ENCODE measurements around the gene FOSB. TPM values are rescaled to one million over a fixed set of nuclear protein-coding genes. Genes with fewer than 3 reads are reported as not detected.

Gene FOSB
- total RNA-seq, 2 donors from 2014 or later, result 2.5 to 6.4 TPM

DNA sequence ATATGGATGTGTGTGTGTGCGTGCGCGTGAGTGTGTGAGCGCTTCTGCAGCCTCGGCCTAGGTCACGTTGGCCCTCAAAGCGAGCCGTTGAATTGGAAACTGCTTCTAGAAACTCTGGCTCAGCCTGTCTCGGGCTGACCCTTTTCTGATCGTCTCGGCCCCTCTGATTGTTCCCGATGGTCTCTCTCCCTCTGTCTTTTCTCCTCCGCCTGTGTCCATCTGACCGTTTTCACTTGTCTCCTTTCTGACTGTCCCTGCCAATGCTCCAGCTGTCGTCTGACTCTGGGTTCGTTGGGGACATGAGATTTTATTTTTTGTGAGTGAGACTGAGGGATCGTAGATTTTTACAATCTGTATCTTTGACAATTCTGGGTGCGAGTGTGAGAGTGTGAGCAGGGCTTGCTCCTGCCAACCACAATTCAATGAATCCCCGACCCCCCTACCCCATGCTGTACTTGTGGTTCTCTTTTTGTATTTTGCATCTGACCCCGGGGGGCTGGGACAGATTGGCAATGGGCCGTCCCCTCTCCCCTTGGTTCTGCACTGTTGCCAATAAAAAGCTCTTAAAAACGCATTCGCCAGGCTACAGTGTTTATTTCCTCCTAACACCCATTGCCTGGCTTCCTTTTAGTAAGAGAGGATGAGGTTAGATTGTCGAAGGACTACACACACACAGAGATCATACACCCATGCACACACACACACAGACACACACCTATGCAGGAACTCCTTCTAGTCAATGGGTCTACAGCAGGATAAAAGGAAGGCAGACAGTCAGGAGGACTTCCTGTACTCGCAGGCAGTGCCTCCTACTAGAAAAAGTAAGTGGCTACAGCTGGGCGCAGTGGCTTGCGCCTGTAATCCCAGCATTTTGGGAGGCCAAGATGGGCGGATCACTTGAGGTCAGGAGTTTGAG, 7.1 kb downstream of the FOSB start:
- intact Hi-C loops (cut with DNase I), result no loop called here

DNA sequence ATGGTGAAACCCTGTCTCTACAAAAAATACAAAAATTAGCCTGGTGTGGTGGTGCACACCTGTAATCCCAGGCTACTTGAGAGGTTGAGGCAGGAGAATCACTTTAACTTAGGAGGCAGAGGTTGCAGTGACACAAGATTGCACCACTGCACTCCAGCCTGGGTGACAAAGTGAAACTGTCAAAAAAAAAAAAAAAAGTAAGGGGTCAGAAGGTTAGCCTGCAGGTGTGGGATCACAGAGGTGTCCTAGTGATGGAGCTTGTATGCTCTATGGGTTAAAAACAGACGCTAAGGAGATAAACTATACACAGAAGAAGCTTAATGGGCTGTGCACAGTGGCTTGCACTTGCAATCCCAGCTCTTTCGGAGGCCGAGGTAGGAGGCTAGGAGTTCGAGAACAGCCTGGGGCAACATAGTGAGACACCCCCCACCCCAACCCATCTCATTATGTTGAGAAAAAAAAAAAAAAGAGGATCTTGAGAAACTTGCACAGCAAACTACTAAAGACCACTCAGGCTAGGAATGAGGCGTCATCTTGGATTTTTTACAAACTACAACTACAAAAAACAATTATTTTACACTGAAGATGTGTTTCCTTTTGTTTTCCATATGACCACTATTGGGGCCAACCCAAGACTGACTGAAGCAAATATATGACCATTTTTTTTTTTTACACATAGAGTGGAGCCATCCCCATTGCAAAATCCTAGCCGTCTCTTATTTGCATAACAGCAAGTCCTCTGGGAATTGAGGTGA, 7.9 kb downstream of the FOSB start:
- H3K27me3 ChIP-seq (replicated peaks; ENCODE audit: insufficient read depth), result no peaks in the 10 kb centered on the region
- H3K27ac ChIP-seq, result no peak overlapping the region
- DNase-seq (ENCODE audit: low spot score), result no peak
- no peaks in the 10 kb centered on the region for H3K9me3 ChIP-seq
- H3K4me3 ChIP-seq, result no peak overlapping the region
- no peaks in the 10 kb centered on the region for H3K36me3 ChIP-seq
- 82% methylated on average over 6 of the region's 6 CpGs for WGBS
- intact Hi-C loops (cut with DNase I), result no loop called here
- H3K4me1 ChIP-seq (replicated peaks), result no peaks in the 10 kb centered on the region
- TF ChIP-seq, protein P1, sequence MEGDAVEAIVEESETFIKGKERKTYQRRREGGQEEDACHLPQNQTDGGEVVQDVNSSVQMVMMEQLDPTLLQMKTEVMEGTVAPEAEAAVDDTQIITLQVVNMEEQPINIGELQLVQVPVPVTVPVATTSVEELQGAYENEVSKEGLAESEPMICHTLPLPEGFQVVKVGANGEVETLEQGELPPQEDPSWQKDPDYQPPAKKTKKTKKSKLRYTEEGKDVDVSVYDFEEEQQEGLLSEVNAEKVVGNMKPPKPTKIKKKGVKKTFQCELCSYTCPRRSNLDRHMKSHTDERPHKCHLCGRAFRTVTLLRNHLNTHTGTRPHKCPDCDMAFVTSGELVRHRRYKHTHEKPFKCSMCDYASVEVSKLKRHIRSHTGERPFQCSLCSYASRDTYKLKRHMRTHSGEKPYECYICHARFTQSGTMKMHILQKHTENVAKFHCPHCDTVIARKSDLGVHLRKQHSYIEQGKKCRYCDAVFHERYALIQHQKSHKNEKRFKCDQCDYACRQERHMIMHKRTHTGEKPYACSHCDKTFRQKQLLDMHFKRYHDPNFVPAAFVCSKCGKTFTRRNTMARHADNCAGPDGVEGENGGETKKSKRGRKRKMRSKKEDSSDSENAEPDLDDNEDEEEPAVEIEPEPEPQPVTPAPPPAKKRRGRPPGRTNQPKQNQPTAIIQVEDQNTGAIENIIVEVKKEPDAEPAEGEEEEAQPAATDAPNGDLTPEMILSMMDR (IDR thresholded peaks at IDR 0.05), result no peak
- TF ChIP-seq POLR2A (IDR thresholded peaks at IDR 0.05) (no peak), POLR2AphosphoS5 (IDR thresholded peaks at IDR 0.05) (no peak)

More for the DNA sequence above, 7.1 kb downstream of the FOSB start:
- no peak for DNase-seq (ENCODE audit: low spot score)
- WGBS, result 52% methylated on average over 28 of the region's 28 CpGs
- Histone ChIP-seq H3K9me3 (no peaks in the 10 kb centered on the region), H3K36me3 (no peaks in the 10 kb centered on the region), H3K27me3 (replicated peaks; ENCODE audit: insufficient read depth) (no peaks in the 10 kb centered on the region), H3K27ac (no peak overlapping the region), H3K4me1 (replicated peaks) (peaks cover 3% of the 10 kb centered on the region), H3K4me3 (no peak overlapping the region)
- TF ChIP-seq POLR2AphosphoS5 (IDR thresholded peaks at IDR 0.05) (no peak), POLR2A (IDR thresholded peaks at IDR 0.05) (no peak)
- TF ChIP-seq, protein P1 (IDR thresholded peaks at IDR 0.05), result no peak

DNA sequence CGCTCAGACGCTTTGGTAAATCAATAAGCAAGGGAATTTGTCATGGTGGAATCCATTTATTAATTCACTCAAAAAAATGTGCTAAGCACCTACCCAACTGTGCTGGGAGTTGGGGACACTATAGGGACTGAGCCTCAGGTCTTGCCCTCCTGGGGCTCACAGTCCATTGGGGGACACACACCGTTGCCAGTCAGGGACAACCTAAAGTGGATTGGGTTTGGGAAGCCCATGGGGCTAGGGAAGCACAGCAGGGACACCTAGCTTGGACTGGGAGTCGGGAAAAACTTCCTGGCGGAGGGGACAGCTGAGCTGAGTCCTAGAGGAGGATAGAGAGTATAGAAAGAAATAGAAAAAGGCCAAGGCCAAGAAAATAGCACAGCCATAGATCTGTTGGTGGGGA, 8.5 kb downstream of the FOSB start:
- intact Hi-C loops (cut with DNase I), result no loop called here
- H3K4me1 ChIP-seq (replicated peaks), result no peaks in the 10 kb centered on the region
- 56% methylated on average over 5 of the region's 5 CpGs for WGBS

DNA sequence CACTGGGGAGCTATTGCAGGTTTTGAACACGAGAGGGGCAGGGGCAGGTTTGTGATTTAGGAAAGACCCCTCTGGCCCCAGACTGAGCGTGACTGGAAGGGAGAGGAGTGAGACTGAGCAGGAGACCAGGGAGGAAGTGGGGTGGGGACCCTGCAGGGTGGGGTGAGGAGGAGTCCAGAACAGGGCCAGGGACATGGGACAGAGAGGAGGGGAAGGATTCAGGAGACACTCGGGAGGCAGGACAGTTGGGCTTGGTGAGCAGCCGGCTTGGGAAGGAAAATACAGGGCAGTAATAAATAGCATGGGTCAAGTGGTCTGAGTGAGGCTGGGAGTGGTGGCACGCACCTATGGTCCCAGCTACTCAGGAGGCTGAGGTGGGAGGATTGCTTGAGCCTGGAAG, 9.4 kb downstream of the FOSB start:
- Histone ChIP-seq H3K27me3 (replicated peaks; ENCODE audit: insufficient read depth) (no peaks in the 10 kb centered on the region), H3K4me3 (no peak overlapping the region), H3K9me3 (no peaks in the 10 kb centered on the region), H3K4me1 (replicated peaks) (no peaks in the 10 kb centered on the region), H3K27ac (no peak overlapping the region), H3K36me3 (no peaks in the 10 kb centered on the region)
- DNase-seq (ENCODE audit: low spot score), result no peak
- intact Hi-C loops (cut with DNase I), result no loop called here
- TF ChIP-seq POLR2AphosphoS5 (IDR thresholded peaks at IDR 0.05) (no peak), POLR2A (IDR thresholded peaks at IDR 0.05) (no peak)
- TF ChIP-seq, protein P1 (IDR thresholded peaks at IDR 0.05), result no peak
- WGBS, result 41% methylated on average over 5 of the region's 5 CpGs

More for the DNA sequence above, 8.5 kb downstream of the FOSB start:
- H3K27ac ChIP-seq, result no peak overlapping the region
- no peak for DNase-seq (ENCODE audit: low spot score)
- TF ChIP-seq, protein P1 (IDR thresholded peaks at IDR 0.05), result no peak
- no peak for TF ChIP-seq POLR2AphosphoS5 (IDR thresholded peaks at IDR 0.05)
- TF ChIP-seq POLR2A (IDR thresholded peaks at IDR 0.05), result no peak
- H3K4me3 ChIP-seq, result no peak overlapping the region
- H3K27me3 ChIP-seq (replicated peaks; ENCODE audit: insufficient read depth), result no peaks in the 10 kb centered on the region
- H3K9me3 ChIP-seq, result no peaks in the 10 kb centered on the region
- H3K36me3 ChIP-seq, result no peaks in the 10 kb centered on the region

Data from prostate gland (tissue), 2 donors.